Upper lobe of right lung (tissue), 1 donor: ENCODE measurements around the gene TSPAN15. TPM values are rescaled to one million over a fixed set of nuclear protein-coding genes. Genes with fewer than 3 reads are reported as not detected.
A peak's percentile ranks its signal among the peaks of the same experiment; 100 is the strongest.

Experiments used
- ATAC-seq: fragments of 200-7000 bp; cut with Tn5 transposase; one replicate; pipeline ENCODE4 v1.9.1; 2020; ENCODE audit warnings: mild to moderate bottlenecking, moderate library complexity
- DNase-seq: peaks from one replicate; pipeline ENCODE4 v3.0.0-alpha.2; 2020
- H3K27ac ChIP-seq: fragments of 200-600 bp; one replicate; pipeline ENCODE4 v1.8.0; 2022
- H3K27me3 ChIP-seq: fragments of 200-600 bp; one replicate; pipeline ENCODE4 v1.8.0; 2022; ENCODE audit warnings: mild to moderate bottlenecking
- H3K36me3 ChIP-seq: fragments of 200-600 bp; one replicate; pipeline ENCODE4 v1.8.0; 2022
- H3K4me1 ChIP-seq: fragments of 200-600 bp; one replicate; pipeline ENCODE4 v1.8.0; 2022
- H3K4me3 ChIP-seq: fragments of 200-600 bp; one replicate; pipeline ENCODE4 v1.8.0; 2022; ENCODE audit warnings: mild to moderate bottlenecking
- H3K9me3 ChIP-seq: fragments of 200-600 bp; one replicate; pipeline ENCODE4 v1.8.0; 2022
- CTCF ChIP-seq: fragments of 200-600 bp; IDR thresholded peaks from one replicate; pipeline ENCODE4 v1.8.0; 2022; ENCODE audit warnings: antibody characterized with exemption
- intact Hi-C: fragments of 100-400 bp; cut with DNase I; formaldehyde crosslinking; loops from one replicate; pipeline ENCODE4 v1.11.0; 2022
- total RNA-seq: library from RNA; stranded (reverse); fragmentation: NEBNext Ultra II Directional; extraction: Animal tissue kit (Norgen Biotek cat#: 25700); gene quantifications from one replicate; pipeline ENCODE4 v1.2.1, GENCODE V29; 2021
- donor health status: DM: no; HTN: yes; CAD: no; lungs with severe emphysema.

Gene TSPAN15
- total RNA-seq, 1 donor from 2014 or later: 47.3 TPM

DNA sequence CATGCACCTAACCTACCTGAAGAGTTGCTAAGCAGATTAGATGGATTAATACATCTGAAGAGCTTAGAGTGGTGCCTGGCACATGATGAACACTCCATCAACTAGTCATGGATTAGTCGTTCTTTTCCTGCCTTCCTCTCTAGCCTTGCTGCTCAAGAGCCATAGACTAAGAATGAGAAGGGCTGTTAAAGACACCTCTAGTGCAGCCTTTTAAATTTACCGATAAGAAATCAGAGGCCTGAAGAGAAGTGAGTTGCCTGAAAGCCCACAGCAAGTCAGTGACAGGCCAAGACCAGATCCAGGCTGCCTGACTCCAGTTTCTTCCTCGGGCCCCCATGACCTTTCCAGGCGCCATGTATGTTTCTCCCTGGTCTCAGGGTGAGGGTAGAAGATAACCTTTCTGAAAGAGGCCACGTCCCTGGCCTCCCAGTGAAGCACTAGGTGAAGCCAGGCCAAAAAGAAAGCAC is 6.5 kb downstream of the TSPAN15 start:
- Histone ChIP-seq H3K4me1 (peaks cover 35% of the 10 kb centered on the region), H3K9me3 (no peaks in the 10 kb centered on the region), H3K27ac (peak overlapping the region; percentile 73), H3K36me3 (no peaks in the 10 kb centered on the region), H3K4me3 (no peak overlapping the region), H3K27me3 (no peaks in the 10 kb centered on the region)
- DNase-seq (peak; percentile 28), ATAC-seq (peak; percentile 20)
- TF ChIP-seq CTCF: no peak
- intact Hi-C loops: no loop called here

- Histone ChIP-seq H3K4me3 (no peak overlapping the region), H3K27ac (peak overlapping the region; percentile 73), H3K27me3 (no peaks in the 10 kb centered on the region), H3K9me3 (no peaks in the 10 kb centered on the region), H3K36me3 (no peaks in the 10 kb centered on the region), H3K4me1 (peaks cover 34% of the 10 kb centered on the region)
- DNase-seq (peak; percentile 65), ATAC-seq (peak; percentile 73)
- no peak for TF ChIP-seq CTCF
- intact Hi-C loops: no loop called here
These were observed 7.3 kb downstream of the TSPAN15 start for GRCh38 chr10:69458430-69459100.

DNA sequence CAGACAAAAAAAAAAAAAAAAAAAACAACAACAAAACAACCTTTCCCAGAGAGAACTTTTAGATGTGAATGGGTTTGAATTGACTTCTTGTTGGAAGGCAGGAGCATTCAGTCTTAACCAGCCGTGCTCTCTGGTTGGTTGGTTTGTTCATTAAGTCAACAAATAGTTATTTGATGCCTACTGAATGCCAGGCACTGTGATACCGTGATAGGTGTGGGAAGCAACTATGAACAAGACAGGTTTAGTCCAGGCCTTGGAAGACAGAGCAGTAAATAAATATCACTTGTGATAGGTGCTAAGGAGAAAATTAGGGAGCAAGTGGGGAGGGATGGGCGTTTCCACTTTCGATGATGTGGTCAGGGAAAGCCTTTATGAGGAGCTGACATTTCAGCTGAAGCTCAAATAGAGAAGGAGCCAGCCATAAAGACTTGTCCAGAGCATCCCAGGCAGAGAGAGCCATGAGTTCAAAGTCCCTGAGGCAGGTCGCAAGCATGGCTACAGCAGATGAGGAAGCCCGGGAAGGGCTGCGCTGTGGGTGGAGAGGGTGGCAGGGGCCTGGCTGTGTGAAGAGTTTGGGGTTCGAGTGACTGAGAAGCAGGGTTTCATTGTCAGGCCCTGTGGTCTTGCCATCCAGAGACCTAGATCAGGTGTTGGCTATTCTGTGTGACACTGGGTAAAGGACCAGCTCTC is 8.0 kb downstream of the TSPAN15 start:
- peak overlapping the region; percentile 73 for H3K27ac ChIP-seq
- TF ChIP-seq CTCF: no peak
- H3K4me1 ChIP-seq: peaks cover 38% of the 10 kb centered on the region
- intact Hi-C loops: no loop called here
- no peaks in the 10 kb centered on the region for H3K36me3 ChIP-seq
- H3K27me3 ChIP-seq: no peaks in the 10 kb centered on the region
- no peak for ATAC-seq
- no peaks in the 10 kb centered on the region for H3K9me3 ChIP-seq
- H3K4me3 ChIP-seq: no peak overlapping the region
- DNase-seq: no peak

DNA sequence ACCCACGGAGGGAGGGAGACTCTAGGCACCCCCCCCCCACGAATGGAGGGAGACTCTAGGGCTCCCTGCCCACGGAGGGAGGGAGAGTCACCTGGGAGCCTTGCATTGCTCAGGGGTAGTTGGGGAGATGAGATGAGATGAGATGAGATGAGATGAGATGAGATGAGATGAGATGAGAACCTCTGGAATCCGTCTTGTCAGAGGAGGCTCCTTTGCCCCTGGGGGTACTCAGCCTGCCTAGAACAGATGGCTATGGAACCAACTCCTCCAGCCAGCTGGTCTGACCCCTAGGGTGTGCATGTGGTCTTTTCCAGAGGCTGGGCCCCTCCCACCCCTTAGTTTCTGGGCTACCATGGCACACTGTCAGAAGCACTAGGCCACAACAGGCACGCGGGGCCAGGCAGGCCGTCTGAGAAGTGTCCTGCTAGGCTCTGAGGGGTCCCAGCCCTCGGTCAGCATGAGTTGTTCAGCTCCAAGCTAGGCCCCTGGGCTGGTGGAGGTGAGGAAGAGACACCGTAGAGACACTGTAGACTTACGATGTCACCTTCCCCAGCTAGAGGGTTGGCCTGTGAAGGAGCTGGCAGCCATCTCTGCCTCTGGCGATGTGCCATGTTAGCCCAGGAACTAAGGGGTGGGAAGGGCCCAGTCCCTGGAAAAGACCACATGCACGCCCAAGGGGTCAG is 8.8 kb downstream of the TSPAN15 start:
- peak overlapping the region; percentile 73 for H3K27ac ChIP-seq

More for the DNA sequence above, 8.8 kb downstream of the TSPAN15 start:
- no peak overlapping the region for H3K4me3 ChIP-seq
- peaks cover 46% of the 10 kb centered on the region for H3K4me1 ChIP-seq
- ATAC-seq (no peak), DNase-seq (no peak)
- no peaks in the 10 kb centered on the region for H3K9me3 ChIP-seq
- intact Hi-C loops: no loop called here
- no peaks in the 10 kb centered on the region for H3K27me3 ChIP-seq
- H3K36me3 ChIP-seq: no peaks in the 10 kb centered on the region
- no peak for TF ChIP-seq CTCF
